NCI-H524 (cell line): ENCODE data around the gene PRR13.
A peak's percentile ranks its signal among the peaks of the same experiment; 100 is the strongest.

Experiments used
- DNase-seq, 2 experiments: peaks; one replicate each; lab custom pipeline; 2025; lab: John Stamatoyannopoulos, UW

PRR13 gene

DNA sequence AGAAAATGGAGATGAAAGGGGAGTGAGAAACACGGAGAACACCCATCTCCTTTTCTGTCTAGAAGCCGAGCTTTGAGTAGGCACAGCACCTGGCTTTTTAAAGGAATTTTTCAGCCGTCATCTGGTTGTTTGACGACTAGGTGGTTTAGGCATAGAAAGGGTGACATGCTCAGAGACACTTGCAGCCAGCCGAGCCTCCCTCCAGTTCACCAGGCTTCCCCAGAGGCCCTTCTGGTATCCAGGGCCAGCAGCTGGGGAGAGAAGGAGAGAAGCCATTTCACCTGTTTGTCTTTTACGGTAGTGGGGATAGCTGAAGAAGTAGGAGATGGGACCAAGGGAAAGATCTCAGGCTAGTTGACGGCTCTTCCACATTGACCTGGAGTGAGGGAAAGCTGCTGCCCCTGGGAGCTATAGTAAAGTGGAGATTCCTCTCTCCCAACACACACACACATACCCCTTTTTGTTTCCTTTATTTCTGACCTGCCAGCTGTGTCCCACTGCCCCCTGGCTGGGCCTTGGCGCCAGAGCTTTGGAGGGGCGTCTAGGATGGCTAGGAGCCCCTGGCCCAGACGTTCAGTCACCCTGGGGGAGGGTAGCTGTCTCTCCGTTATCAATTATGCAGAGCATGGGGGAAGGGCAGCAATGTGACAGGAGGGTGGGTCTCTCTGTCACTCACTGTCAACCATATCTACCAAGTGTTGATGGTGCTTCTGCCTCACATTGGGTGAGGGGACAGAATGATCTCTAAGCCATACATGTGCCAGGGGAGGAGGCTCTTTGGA lies 52.3 kb downstream of the PRR13 start:
- DNase-seq: peak in 1 of 2 experiments; percentile 27
